ENCODE measurements around the gene CLDN15. TPM values are rescaled to one million over a fixed set of nuclear protein-coding genes. Genes with fewer than 3 reads are reported as not detected.
"Not testable (repeated sequence)": the region's sequence is repeated elsewhere in the genome, so short reads cannot be mapped to it uniquely, and the experiment has no call there.

Gene CLDN15
- 6.6 to 7.7 TPM (median 7.6 TPM) in 3 replicates for total RNA-seq
- long read RNA-seq, partial matches to known transcripts = 0 of 6 reads
- long read RNA-seq, other reads (novel, unspliced or antisense) = 4 of 6 reads

- Mint-ChIP-seq H3K36me3 (ENCODE audit: low read depth) (peaks cover 2% of the 10 kb centered on the region), H3K27ac (ENCODE audit: unreplicated experiment) (peak within 1 kb of the TSS; percentile 63), H3K27me3 (ENCODE audit: low read depth) (no peaks in the 10 kb centered on the region), H3K4me1 (ENCODE audit: low read depth) (peaks cover 4% of the 10 kb centered on the region), H3K9me3 (ENCODE audit: low read depth) (no peaks in the 10 kb centered on the region), H3K4me3 (ENCODE audit: unreplicated experiment) (no peak within 1 kb of the TSS)
- TF ChIP-seq CTCF (IDR thresholded peaks at IDR 0.05) = no peak
- no peak for DNase-seq (ENCODE audit: low spot score)
These were observed at the start of gene CLDN15 for GRCh38 chr7:101237206-101238067. TSS of gene CLDN15 (minus strand) at chr7:101237802. CDS start at chr7:101237581, 221 bp downstream.

GRCh38 chr7:101287032-101287431 lies 49.4 kb upstream of the CLDN15 start:
- Mint-ChIP-seq H3K9me3 (ENCODE audit: low read depth) (peaks cover 2% of the 10 kb centered on the region), H3K36me3 (ENCODE audit: low read depth) (no peaks in the 10 kb centered on the region), H3K27ac (ENCODE audit: unreplicated experiment) (no peak overlapping the region), H3K4me1 (ENCODE audit: low read depth) (no peaks in the 10 kb centered on the region), H3K27me3 (ENCODE audit: low read depth) (peaks cover 45% of the 10 kb centered on the region), H3K4me3 (ENCODE audit: unreplicated experiment) (no peak overlapping the region)
- no peak for TF ChIP-seq CTCF (IDR thresholded peaks at IDR 0.05)
- DNase-seq (ENCODE audit: low spot score) = no peak

- H3K4me1 Mint-ChIP-seq (ENCODE audit: low read depth); H3K36me3 Mint-ChIP-seq (ENCODE audit: low read depth); H3K9me3 Mint-ChIP-seq (ENCODE audit: low read depth); H3K27ac Mint-ChIP-seq (ENCODE audit: unreplicated experiment); H3K4me3 Mint-ChIP-seq (ENCODE audit: unreplicated experiment); DNase-seq (ENCODE audit: low spot score): not testable (repeated sequence)
- peaks cover 42% of the 10 kb centered on the region for H3K27me3 Mint-ChIP-seq (ENCODE audit: low read depth)
These were observed 48.3 kb upstream of the CLDN15 start for GRCh38 chr7:101285880-101286279.

- peaks cover 2% of the 10 kb centered on the region for H3K9me3 Mint-ChIP-seq (ENCODE audit: low read depth)
- no peak for TF ChIP-seq CTCF (IDR thresholded peaks at IDR 0.05)
These were observed 47.6 kb upstream of the CLDN15 start for GRCh38 chr7:101285171-101285570.

GRCh38 chr7:101280912-101281311 lies 43.3 kb upstream of the CLDN15 start:
- H3K27ac Mint-ChIP-seq (ENCODE audit: unreplicated experiment); H3K4me1 Mint-ChIP-seq (ENCODE audit: low read depth); H3K9me3 Mint-ChIP-seq (ENCODE audit: low read depth); DNase-seq (ENCODE audit: low spot score); H3K4me3 Mint-ChIP-seq (ENCODE audit: unreplicated experiment); H3K36me3 Mint-ChIP-seq (ENCODE audit: low read depth): not testable (repeated sequence)
- H3K27me3 Mint-ChIP-seq (ENCODE audit: low read depth) = peaks cover 15% of the 10 kb centered on the region

More at GRCh38 chr7:101285171-101285570, 47.6 kb upstream of the CLDN15 start:
- Mint-ChIP-seq H3K4me1 (ENCODE audit: low read depth) (no peaks in the 10 kb centered on the region), H3K4me3 (ENCODE audit: unreplicated experiment) (no peak overlapping the region), H3K27me3 (ENCODE audit: low read depth) (peaks cover 35% of the 10 kb centered on the region), H3K27ac (ENCODE audit: unreplicated experiment) (no peak overlapping the region), H3K36me3 (ENCODE audit: low read depth) (no peaks in the 10 kb centered on the region)
- DNase-seq (ENCODE audit: low spot score) = no peak

GRCh38 chr7:101278461-101279292 lies 41.1 kb upstream of the CLDN15 start:
- Mint-ChIP-seq H3K27ac (ENCODE audit: unreplicated experiment) (no peak overlapping the region), H3K4me1 (ENCODE audit: low read depth) (no peaks in the 10 kb centered on the region), H3K4me3 (ENCODE audit: unreplicated experiment) (no peak overlapping the region), H3K27me3 (ENCODE audit: low read depth) (peaks cover 18% of the 10 kb centered on the region), H3K9me3 (ENCODE audit: low read depth) (no peaks in the 10 kb centered on the region), H3K36me3 (ENCODE audit: low read depth) (no peaks in the 10 kb centered on the region)
- no peak for TF ChIP-seq CTCF (IDR thresholded peaks at IDR 0.05)
- DNase-seq (ENCODE audit: low spot score) = no peak
